CD4-positive, alpha-beta T cell treated with Interferon gamma for 1 hour (primary cell): ENCODE data around the gene ZFP14.

Experiments
- DNase-seq: peaks from one replicate; pipeline ENCODE4 v3.0.0-alpha.2; 2020

The ZFP14 gene

DNA sequence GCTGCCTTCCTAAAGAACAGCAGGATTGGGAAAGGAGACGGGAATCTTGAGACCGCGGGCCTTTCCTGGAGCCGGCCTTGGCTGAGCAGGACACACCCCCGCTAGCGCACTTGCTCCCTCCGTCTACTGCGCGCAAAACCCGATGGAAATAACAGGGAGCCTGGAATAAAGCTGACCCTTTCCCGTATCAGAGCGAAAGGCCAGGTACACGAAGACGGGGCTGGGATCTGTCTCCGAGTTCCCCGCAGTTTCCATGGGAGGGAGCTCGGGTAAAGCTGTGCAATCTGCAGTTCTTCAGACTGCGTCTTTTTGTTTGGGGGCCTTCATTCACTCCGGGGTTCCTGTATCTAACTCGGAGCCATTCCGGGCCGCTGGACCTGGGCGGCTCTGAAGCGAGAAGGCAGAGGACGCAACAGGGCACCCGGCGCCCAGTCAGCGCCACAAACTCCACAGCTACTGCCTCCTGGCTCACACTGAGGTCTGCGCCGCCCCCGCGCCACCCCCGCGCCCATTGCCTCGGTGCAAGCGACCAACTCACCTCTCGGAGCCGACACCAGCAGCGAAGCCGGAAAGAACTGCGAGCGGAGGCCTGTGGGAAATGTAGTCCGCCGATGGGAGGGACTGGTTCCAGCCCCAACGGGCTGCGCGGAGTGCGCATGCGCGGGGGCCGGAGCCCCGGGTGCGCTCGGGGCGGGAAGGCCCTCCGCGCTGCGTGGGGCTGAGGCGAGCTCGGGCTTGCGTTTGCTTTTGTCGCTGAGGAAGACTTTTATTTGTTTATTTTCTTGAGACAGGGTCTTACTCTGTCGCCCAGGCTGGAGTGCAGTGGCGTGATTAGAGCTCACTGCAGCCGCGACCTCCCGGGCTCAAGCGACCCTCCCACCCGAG lies at the start of gene ZFP14:
ZFP14 (minus strand) TSS at position 577 of the 885 bp plus-strand sequence. CDS start 11,309 bp downstream, outside the sequence.
- peak; percentile 95 for DNase-seq

DNA sequence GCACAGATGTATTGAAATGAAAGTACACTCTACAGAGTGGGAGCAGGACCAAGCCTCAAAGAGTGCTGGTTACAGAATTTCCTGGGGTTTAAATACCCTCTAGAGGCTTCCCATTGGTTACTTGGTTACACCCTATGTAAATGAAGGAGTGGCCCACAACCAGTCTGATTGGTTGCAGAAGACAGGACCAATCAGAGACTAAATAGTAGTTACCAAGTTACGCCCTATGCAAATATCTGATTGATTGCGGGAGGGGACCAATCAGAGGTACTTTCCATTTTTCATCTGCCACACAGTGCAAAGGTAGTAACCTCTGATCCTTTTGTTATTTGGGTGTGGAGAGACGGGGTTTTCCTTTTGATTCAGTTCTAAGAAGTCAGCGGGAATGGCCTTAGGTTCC lies 44.9 kb upstream of the ZFP14 start:
- no peak for DNase-seq

DNA sequence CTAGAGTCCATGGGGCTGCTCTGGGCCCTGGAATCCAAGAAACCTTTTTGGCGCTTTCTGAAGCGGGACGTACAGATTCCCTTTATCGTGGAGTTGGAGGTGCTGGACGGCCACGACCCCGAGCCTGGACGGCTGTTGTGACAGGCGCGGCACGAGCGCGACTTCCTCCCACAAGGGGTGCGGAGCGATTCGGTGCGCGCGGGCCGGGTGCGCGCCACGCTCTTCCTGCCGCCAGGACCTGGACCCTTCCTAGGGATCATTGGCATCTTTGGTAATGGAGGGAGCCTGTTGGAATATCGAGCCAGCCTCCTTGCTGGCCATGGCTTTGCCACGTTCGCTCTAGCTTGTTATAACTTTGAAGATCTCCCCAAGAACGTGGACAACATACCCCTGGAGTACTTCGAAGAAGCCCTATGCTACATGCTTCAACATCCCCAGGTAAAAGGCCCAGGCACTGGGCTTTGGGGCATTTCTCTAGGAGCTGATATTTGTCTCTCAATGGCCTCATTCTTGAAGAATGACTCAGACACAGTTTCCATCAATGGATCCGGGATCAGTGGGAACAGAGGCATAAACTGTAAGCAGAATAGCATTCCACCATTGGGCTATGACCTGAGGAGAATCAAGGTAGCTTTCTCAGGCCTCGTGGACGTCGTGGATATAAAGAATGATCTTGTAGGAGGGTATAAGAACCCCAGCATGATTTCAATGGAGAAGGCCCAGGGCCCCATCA lies 42.9 kb upstream of the ZFP14 start:
- DNase-seq = no peak

- no peak for DNase-seq
Measured at GRCh38 chr19:36420961-36421748, 42.2 kb upstream of the ZFP14 start.

DNA sequence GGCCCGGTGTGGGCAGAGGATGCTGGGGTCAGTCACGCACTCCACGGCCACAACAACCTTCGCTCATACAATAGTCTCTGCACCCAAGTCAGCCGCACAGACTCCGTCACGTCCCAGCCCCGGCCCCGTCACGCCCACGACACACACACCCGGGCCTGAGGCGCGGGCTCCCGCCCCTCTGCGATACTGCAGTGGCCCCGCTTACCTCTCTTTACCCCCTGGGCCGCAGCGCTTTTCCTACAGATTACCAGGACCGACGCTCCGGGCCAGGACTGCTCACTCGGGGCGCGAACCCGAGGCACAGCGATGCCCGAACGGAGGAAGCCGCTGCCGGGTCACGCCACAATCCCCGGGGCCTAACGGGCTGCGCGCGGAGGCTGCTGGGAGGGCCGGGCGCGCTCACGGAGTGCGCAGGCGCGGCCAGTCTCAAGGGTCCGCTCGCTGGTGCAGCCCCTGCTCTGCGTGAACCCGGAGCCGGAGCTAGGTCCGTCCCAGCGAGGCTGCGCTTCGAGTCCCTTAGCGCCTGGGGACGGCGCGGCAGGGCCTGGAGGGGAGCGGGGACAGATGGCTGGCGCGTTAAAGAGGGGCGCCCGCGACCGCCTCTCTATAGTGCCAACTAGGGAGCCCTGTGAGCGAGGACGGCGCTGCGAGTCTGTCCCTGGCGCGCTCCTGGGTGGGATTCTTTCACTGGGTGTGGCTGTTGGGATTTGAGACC lies 39.4 kb upstream of the ZFP14 start, which contains the start of gene ZFP82:
ZFP82 (minus strand) TSS at position 358 of the 715 bp plus-strand sequence. CDS start 8,855 bp downstream, outside the sequence.
- peak; percentile 82 for DNase-seq

DNA sequence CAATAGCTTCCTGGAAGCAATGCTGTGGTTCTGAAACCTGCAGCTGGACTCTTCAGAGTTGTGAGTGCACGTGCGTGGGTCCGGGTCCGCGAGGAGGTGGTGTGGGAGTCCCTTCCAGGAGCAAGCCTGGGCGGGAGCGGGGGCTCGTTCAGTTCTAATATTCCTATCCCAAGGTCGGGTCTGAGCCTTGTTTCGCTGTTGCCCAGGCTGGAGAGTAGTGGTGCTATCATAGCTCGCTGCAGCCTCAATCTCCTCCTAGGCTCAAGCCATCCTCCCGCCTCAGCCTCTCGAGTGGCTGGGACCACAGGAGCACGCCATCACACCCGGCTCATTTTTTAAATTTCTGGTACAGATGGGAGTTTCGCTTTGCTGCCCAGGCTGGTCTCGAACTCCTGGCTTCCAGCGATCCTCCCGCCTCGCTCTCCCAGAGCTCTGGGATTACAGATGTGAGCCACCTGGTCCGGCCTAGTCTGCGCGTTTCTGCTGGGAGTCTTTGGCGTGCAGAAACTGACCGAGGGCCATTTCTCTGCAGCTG lies 38.8 kb upstream of the ZFP14 start:
- no peak for DNase-seq

DNA sequence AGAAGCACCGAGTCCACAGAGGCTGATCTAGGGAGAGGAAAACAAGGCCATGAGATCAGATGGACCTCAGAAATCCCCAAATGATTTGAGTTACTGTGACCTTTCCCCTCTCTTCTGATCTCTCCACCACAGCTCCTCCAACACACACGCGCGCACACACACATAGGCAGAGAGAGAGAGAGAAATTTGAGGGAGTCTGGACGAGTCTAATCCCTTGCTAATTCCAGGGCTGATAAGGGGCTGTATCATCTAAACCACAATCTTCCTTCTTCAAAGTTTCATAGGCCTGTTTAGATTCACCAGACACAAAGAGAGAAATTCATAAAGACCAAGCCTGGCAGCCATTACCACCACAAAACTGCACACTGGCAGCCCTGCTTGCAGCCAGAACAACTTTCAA lies 30.8 kb upstream of the ZFP14 start:
- DNase-seq = no peak

DNA sequence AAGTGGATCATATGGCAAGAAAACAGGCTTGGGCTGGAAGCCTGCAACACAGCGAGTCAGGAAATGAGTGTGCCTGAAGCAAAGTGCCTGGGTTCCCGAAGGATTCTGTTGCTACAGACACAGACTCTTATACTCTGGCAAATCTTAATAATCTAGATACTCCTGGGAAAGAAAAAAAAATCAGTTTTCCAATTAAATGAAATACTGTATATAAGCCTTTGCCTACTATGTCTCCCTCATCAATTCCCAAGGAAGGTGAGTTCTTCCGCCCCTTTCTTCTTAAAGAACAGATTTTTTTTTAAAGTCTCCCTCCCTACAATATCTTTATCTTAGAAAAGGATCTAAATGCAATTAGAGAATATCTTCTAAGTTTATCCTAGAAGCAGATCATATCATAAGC lies 29.1 kb upstream of the ZFP14 start:
- DNase-seq = no peak

- no peak for DNase-seq
Measured at GRCh38 chr19:36404498-36404897, 25.5 kb upstream of the ZFP14 start.

DNA sequence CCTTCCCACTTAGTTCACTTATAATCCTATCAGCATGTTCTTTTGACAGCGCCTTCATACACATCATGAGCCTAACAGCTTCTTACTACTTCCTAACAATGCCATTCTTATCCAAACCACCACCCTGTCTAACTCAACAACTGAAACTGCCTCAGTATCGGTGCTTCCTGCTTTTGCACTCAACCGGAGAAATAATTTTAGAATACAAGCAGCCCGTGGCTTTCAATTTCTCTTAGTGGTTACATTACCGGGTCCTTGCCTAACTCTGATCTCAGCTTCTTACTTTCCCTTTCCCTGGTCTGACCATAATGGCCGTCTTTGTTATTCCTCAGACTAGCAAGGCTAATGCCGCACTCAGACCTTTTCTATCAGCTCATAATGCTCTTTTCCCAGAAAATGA lies 22.5 kb upstream of the ZFP14 start:
- DNase-seq = no peak

DNA sequence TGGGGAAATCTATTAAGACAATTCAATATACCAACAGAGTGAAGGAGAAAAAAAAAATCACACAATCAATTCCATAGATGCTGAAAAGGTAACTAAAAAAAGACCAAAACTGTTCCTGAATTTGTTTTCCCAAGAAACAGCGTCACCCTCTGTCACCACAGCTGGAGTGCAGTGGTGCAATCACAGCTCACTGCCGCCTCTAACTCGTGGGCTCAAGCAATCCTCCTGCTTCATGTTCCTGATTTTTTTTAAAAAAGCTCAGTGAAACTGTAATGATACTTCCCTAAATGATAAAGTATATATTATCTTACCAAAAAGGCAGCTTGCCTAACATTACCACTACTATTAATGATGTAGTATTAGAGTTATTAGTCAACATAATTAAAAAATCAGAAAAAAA lies 19.6 kb upstream of the ZFP14 start:
- no peak for DNase-seq

GRCh38 chr19:36392916-36393673 lies 14.1 kb upstream of the ZFP14 start:
- DNase-seq = no peak

GRCh38 chr19:36379510-36379819 lies 464 bp upstream of the ZFP14 start:
- no peak for DNase-seq

DNA sequence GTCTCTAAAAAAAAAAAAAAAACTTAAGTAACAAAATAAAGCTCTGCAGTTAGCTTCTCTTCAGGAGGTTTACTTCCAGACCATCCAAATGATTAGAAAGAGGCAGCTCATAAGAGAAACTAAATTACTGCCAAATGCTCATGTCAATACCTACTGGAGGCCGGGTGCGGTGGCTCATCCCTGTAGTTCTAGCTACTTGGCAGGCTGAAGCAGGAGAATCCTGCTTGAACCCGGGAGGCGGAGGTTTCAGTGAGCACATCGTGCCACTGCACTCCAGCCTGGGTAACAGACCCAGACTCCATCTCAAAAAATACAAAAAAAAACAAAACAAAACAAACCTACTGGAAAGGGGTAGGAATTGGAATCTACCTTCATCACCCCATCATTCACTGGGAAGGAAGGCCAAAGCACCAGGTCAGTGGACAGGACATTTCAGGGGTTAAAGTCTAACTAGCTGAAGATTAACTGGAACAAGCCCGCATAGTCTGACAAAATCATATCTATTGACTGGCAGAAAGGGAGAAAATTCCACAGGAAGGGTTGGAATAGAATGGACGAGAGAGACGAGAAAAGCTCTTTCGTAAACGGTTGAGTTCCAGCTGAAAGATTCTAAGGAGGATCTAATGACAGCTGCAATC lies 1.3 kb downstream of the ZFP14 start:
- DNase-seq = no peak

DNA sequence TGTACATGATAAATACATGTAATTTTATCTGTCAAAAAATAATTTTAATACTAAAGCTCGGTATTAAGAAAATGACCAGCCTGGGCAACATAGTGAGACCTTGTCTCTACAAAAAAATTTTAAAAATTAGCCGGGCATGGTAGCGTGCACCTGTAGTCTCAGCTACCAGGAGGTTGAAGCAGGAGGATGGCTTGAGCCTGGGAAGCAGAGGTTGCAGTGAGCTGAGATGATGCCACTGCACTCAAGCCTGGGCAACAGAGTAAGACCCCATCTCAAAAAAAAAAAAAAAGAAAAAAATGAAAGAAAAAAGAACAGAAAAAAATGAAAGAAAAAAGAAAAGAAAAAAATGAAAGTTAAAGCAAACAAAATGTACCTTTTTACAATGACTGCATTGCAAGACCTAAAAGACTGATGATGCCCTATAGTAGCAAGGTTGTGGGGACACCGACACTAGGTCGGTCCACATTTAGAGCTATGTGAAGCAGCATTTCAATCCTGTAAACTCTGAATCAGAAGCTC lies 5.3 kb downstream of the ZFP14 start:
- DNase-seq = no peak

DNA sequence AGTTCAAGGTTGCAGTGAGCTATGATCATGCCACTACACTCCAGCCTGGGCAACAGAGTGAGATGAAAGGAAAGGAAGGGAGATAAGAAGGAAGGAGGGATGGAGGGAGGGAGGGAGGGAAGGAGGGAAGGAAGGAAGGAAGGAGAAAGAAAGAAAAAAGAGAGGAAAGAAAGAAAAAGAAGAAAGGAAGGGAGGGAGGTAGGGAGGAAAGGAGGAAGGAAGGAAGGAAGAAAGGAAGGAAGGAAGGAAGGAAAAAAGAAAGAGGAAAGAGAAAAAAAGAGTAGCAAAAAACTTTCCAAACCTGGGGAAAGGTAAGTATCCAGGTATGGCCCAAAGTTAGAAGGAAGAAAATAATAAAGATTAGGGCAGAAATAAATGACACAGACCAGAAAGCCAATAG lies 7.1 kb downstream of the ZFP14 start:
- no peak for DNase-seq

- DNase-seq = no peak
Measured at GRCh38 chr19:36363845-36364244, 15.2 kb downstream of the ZFP14 start.

GRCh38 chr19:36340786-36341372 lies 38.1 kb downstream of the ZFP14 start:
- no peak for DNase-seq

DNA sequence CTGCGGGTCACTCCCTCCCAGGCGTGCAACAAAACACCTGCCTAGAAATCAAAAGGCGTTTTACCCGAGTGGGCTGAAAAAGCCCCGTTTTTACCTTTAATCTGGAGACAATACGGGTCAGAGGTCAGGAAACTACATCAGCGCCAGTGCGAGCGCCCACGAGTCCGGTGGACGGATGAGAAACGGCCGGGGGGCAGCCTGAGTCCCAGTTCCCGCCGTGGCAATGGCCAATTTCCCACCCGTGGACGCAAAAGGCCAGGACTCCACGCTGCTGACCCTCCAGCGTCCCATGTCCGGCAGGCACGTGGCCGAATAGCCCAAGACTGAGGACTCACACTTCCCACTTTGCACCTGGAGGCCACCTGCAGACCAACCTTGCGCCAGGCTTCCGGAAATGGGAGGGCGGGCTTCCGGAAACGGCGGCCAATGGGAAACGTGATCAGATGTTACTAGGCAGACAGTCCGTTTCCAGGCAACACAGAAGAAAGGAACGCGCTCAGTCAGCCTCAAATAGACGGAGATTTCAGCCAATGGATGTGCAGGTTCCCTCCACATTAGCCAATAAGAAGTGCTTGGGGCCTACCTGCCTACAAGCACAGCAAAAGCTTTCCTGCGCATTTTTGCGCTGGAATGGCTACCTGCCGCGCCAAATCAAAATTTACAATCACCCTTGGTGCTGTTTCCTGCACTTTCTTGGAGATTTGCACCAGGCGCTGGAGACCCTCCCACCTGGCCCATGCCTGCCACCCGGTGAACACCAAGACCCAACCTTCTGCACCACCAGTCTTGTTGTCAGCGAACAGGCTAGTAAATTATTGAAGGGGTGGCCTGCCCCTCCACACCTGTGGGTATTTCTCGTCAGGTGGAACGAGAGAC lies 47.4 kb downstream of the ZFP14 start:
- peak; percentile 86 for DNase-seq
